HEK293T (cell line): ENCODE measurements around the gene HLCS.
"Not testable (repeated sequence)": the region's sequence is repeated elsewhere in the genome, so short reads cannot be mapped to it uniquely, and the experiment has no call there.

Source experiments
- CTBP1 ChIP-seq: fragments of 450-650 bp; IDR thresholded peaks from 2 replicates; pipeline ENCODE4 v1.6.1; 2016; ENCODE audit warnings: borderline replicate concordance
- FOXK2 ChIP-seq: fragments of 450-650 bp; IDR thresholded peaks from 2 replicates; pipeline ENCODE4 v1.6.1; 2016; ENCODE audit warnings: mild to moderate bottlenecking
- FOXM1 ChIP-seq: fragments of 450-650 bp; IDR thresholded peaks from 2 replicates; pipeline ENCODE4 v1.6.1; 2017; ENCODE audit warnings: mild to moderate bottlenecking, borderline replicate concordance
- NFRKB ChIP-seq: fragments of 450-650 bp; IDR thresholded peaks from 2 replicates; pipeline ENCODE4 v1.6.1; 2016; ENCODE audit warnings: mild to moderate bottlenecking, moderate library complexity
- SP1 ChIP-seq: fragments of 450-650 bp; IDR thresholded peaks from 2 replicates; pipeline ENCODE4 v1.6.1; 2017
- TARDBP ChIP-seq: fragments of 450-650 bp; IDR thresholded peaks from 2 replicates; pipeline ENCODE4 v1.6.1; 2016
- ZNF384 ChIP-seq: fragments of 450-650 bp; IDR thresholded peaks from 2 replicates; pipeline ENCODE4 v1.6.1; 2016
- TF ChIP-seq, protein P1 (sequence below): fragments of 450-650 bp; IDR thresholded peaks from 2 replicates; pipeline ENCODE4 v1.6.1; 2016

DNA sequence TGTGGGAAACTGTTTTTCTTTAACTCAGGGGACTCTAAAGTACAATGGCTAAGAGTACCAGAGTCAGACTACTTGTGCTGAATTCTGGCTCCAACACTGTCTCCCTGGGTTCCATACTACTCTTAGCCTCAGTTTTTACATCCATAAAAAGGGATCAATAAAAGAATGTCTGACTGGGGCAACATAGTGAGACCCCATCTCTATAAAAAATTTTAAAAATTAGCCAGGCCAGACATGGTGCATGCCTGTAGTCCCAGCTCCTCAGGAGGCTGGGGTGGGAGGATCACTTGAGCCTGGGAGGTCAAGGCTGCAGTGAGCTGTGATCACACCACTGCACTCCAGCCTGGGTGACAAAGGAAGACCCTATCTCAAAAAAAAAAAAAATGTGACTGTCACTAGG lies 150.4 kb downstream of the HLCS start:
- not testable (repeated sequence) for TF ChIP-seq ZNF384, SP1, FOXK2, FOXM1, CTBP1, NFRKB, TARDBP
- TF ChIP-seq, protein P1, sequence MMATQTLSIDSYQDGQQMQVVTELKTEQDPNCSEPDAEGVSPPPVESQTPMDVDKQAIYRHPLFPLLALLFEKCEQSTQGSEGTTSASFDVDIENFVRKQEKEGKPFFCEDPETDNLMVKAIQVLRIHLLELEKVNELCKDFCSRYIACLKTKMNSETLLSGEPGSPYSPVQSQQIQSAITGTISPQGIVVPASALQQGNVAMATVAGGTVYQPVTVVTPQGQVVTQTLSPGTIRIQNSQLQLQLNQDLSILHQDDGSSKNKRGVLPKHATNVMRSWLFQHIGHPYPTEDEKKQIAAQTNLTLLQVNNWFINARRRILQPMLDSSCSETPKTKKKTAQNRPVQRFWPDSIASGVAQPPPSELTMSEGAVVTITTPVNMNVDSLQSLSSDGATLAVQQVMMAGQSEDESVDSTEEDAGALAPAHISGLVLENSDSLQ, result not testable (repeated sequence)
